Left forelimb (tissue), 1 donor: ENCODE results near the gene NUB1.
A peak's percentile ranks its signal among the peaks of the same experiment; 100 is the strongest.

Experiments
- DNase-seq: peaks from one replicate; pipeline ENCODE4 v3.0.0-alpha.2; 2018; ENCODE audit warnings: low spot score

NUB1 gene

GRCh38 chr7:151341357-151342101 lies at the start of gene NUB1:
NUB1 (plus strand) TSS chr7:151341812; CDS start chr7:151345350, 3,538 bp downstream.
- peak; percentile 95 for DNase-seq

GRCh38 chr7:151292850-151293249 lies 48.8 kb upstream of the NUB1 start:
- DNase-seq, result no peak

GRCh38 chr7:151296202-151296992 lies 45.2 kb upstream of the NUB1 start:
- no peak for DNase-seq

GRCh38 chr7:151298765-151299164 lies 42.8 kb upstream of the NUB1 start:
- no peak for DNase-seq

- peak; percentile 9 for DNase-seq
Measured at GRCh38 chr7:151299530-151299929, 42.1 kb upstream of the NUB1 start.

GRCh38 chr7:151299940-151300645 lies 41.5 kb upstream of the NUB1 start:
- DNase-seq, result peak; percentile 53

- peak; percentile 38 for DNase-seq
Measured at GRCh38 chr7:151301471-151302462, 39.8 kb upstream of the NUB1 start.

GRCh38 chr7:151304251-151304650 lies 37.4 kb upstream of the NUB1 start:
- DNase-seq, result peak; percentile 42

GRCh38 chr7:151304856-151305255 lies 36.8 kb upstream of the NUB1 start:
- peak; percentile 31 for DNase-seq

- DNase-seq, result no peak
Measured at GRCh38 chr7:151306374-151306773, 35.2 kb upstream of the NUB1 start.

- no peak for DNase-seq
Measured at GRCh38 chr7:151306860-151307259, 34.8 kb upstream of the NUB1 start.

- DNase-seq, result no peak
Measured at GRCh38 chr7:151307536-151307935, 34.1 kb upstream of the NUB1 start.

- DNase-seq, result no peak
Measured at GRCh38 chr7:151308256-151308655, 33.4 kb upstream of the NUB1 start.

- DNase-seq, result no peak
Measured at GRCh38 chr7:151308791-151309190, 32.8 kb upstream of the NUB1 start.

- no peak for DNase-seq
Measured at GRCh38 chr7:151309311-151309710, 32.3 kb upstream of the NUB1 start.

- DNase-seq, result no peak
Measured at GRCh38 chr7:151310578-151310977, 31.0 kb upstream of the NUB1 start.

GRCh38 chr7:151311294-151311864 lies 30.2 kb upstream of the NUB1 start:
- no peak for DNase-seq

- no peak for DNase-seq
Measured at GRCh38 chr7:151312356-151312755, 29.3 kb upstream of the NUB1 start.

GRCh38 chr7:151312831-151313809 lies 28.5 kb upstream of the NUB1 start:
- no peak for DNase-seq

- DNase-seq, result no peak
Measured at GRCh38 chr7:151313857-151314256, 27.8 kb upstream of the NUB1 start.
